Endothelial cell (in vitro differentiated cells): Measurements from ENCODE around the gene NUP98. TPM values are rescaled to one million over a fixed set of nuclear protein-coding genes. Genes with fewer than 3 reads are reported as not detected.
A peak's percentile ranks its signal among the peaks of the same experiment; 100 is the strongest.

Experiments
- DNase-seq: peaks from one replicate; pipeline ENCODE4 v3.0.0; 2021; ENCODE audit warnings: low spot score
- H3K27ac Mint-ChIP-seq: one replicate; pipeline ENCODE4 v1.8.0; 2021; ENCODE audit warnings: mixed read lengths, inconsistent platforms; ENCODE audit not compliant: unreplicated experiment
- H3K27me3 Mint-ChIP-seq: one replicate; pipeline ENCODE4 v1.8.0; 2021; ENCODE audit warnings: mild to moderate bottlenecking, moderate library complexity, mixed read lengths, inconsistent platforms; ENCODE audit not compliant: unreplicated experiment
- H3K36me3 Mint-ChIP-seq: one replicate; pipeline ENCODE4 v1.8.0; 2021; ENCODE audit warnings: mild to moderate bottlenecking, low read depth, mixed read lengths, inconsistent platforms; ENCODE audit not compliant: unreplicated experiment
- H3K4me1 Mint-ChIP-seq: one replicate; pipeline ENCODE4 v1.8.0; 2021; ENCODE audit warnings: mild to moderate bottlenecking, mixed read lengths, inconsistent platforms; ENCODE audit not compliant: unreplicated experiment
- H3K4me3 Mint-ChIP-seq: one replicate; pipeline ENCODE4 v1.8.0; 2021; ENCODE audit warnings: mild to moderate bottlenecking, mixed read lengths, inconsistent platforms; ENCODE audit not compliant: unreplicated experiment
- H3K9me3 Mint-ChIP-seq: one replicate; pipeline ENCODE4 v1.8.0; 2021; ENCODE audit warnings: mixed read lengths, inconsistent platforms; ENCODE audit not compliant: unreplicated experiment
- CTCF ChIP-seq: fragments of 200-600 bp; sonication (generic); IDR thresholded peaks from one replicate; pipeline ENCODE4 v1.5.0; 2021; ENCODE audit warnings: antibody characterized with exemption; ENCODE audit not compliant: unreplicated experiment
- total RNA-seq: library from RNA; stranded (reverse); fragmentation: NEBNext Ultra II Directional; extraction: Animal tissue kit (Norgen Biotek cat#: 25700); gene quantifications from one replicate; pipeline ENCODE4 v1.2.1, GENCODE V29; 2021; ENCODE audit not compliant: unreplicated experiment

Gene NUP98
- total RNA-seq, 1 donor from 2014 or later: 59.9 TPM

- H3K9me3 Mint-ChIP-seq: no peaks in the 10 kb centered on the region
- no peak overlapping the region for H3K27ac Mint-ChIP-seq
- peak overlapping the region; percentile 76 for H3K4me3 Mint-ChIP-seq
- H3K27me3 Mint-ChIP-seq: peaks cover 16% of the 10 kb centered on the region
- H3K36me3 Mint-ChIP-seq: peaks cover 20% of the 10 kb centered on the region
- peaks cover 25% of the 10 kb centered on the region for H3K4me1 Mint-ChIP-seq
- TF ChIP-seq CTCF: no peak
- DNase-seq: no peak
These were observed 156.2 kb downstream of the NUP98 start for GRCh38 chr11:3641191-3641590.

- peaks cover 34% of the 10 kb centered on the region for H3K4me1 Mint-ChIP-seq
- peaks cover 17% of the 10 kb centered on the region for H3K36me3 Mint-ChIP-seq
- DNase-seq: no peak
- no peak overlapping the region for H3K27ac Mint-ChIP-seq
- no peaks in the 10 kb centered on the region for H3K9me3 Mint-ChIP-seq
- H3K27me3 Mint-ChIP-seq: peaks cover 15% of the 10 kb centered on the region
- TF ChIP-seq CTCF: no peak
- H3K4me3 Mint-ChIP-seq: no peak overlapping the region
These were observed 157.5 kb downstream of the NUP98 start for GRCh38 chr11:3639841-3640240.

- H3K36me3 Mint-ChIP-seq: peaks cover 10% of the 10 kb centered on the region
- no peak for DNase-seq
- H3K27ac Mint-ChIP-seq: no peak overlapping the region
- peaks cover 47% of the 10 kb centered on the region for H3K4me1 Mint-ChIP-seq
- peak overlapping the region; percentile 54 for H3K4me3 Mint-ChIP-seq
- no peaks in the 10 kb centered on the region for H3K9me3 Mint-ChIP-seq
- peaks cover 18% of the 10 kb centered on the region for H3K27me3 Mint-ChIP-seq
- TF ChIP-seq CTCF: no peak
These were observed 158.8 kb downstream of the NUP98 start for GRCh38 chr11:3638513-3638912.

- no peak overlapping the region for H3K4me3 Mint-ChIP-seq
- no peak for DNase-seq
- peaks cover 14% of the 10 kb centered on the region for H3K36me3 Mint-ChIP-seq
- no peak overlapping the region for H3K27ac Mint-ChIP-seq
- H3K4me1 Mint-ChIP-seq: peaks cover 50% of the 10 kb centered on the region
- H3K27me3 Mint-ChIP-seq: peaks cover 17% of the 10 kb centered on the region
- TF ChIP-seq CTCF: no peak
- no peaks in the 10 kb centered on the region for H3K9me3 Mint-ChIP-seq
These were observed 160.2 kb downstream of the NUP98 start for GRCh38 chr11:3637201-3637600.

GRCh38 chr11:3635641-3636375 lies 161.5 kb downstream of the NUP98 start:
- Mint-ChIP-seq H3K36me3 (peaks cover 14% of the 10 kb centered on the region), H3K4me3 (no peak overlapping the region), H3K27me3 (peaks cover 15% of the 10 kb centered on the region), H3K9me3 (no peaks in the 10 kb centered on the region), H3K4me1 (peaks cover 51% of the 10 kb centered on the region), H3K27ac (peak overlapping the region; percentile 92)
- no peak for TF ChIP-seq CTCF
- no peak for DNase-seq
